H7 (cell line): ENCODE measurements around the gene DOP1A. TPM values are rescaled to one million over a fixed set of nuclear protein-coding genes. Genes with fewer than 3 reads are reported as not detected.

Source experiments
- DNase-seq: peaks from one replicate; pipeline ENCODE4 v3.0.0; 2012
- H3K27me3 ChIP-seq: 2 replicates; pipeline ENCODE4 v1.6.0; 2011; ENCODE audit warnings: mild to moderate bottlenecking, low read length; ENCODE audit not compliant: control insufficient read depth, insufficient read depth
- H3K36me3 ChIP-seq: replicated peaks from 2 replicates; pipeline ENCODE4 v1.5.1; 2011; ENCODE audit warnings: low read length; ENCODE audit not compliant: control insufficient read depth, insufficient read depth
- H3K4me3 ChIP-seq: 2 replicates; pipeline ENCODE4 v1.5.1; 2011; ENCODE audit warnings: low read depth, mild to moderate bottlenecking, control low read depth, low read length, moderate library complexity; ENCODE audit not compliant: insufficient read depth
- total RNA-seq: library from RNA; depleted of rRNA; stranded (reverse); fragments of >200 nt; shearing (Covaris generic); gene quantifications from 2 replicates; pipeline ENCODE4 v1.2.3, GENCODE V29; 2014

Gene DOP1A
- total RNA-seq, 1 experiment from 2014 or later = 10.2 TPM

- Histone ChIP-seq H3K4me3 (no peak overlapping the region), H3K36me3 (no peaks in the 10 kb centered on the region), H3K27me3 (no peaks in the 10 kb centered on the region)
- no peak for DNase-seq
These were observed 31.1 kb downstream of the DOP1A start for GRCh38 chr6:83098589-83098988.

DNA sequence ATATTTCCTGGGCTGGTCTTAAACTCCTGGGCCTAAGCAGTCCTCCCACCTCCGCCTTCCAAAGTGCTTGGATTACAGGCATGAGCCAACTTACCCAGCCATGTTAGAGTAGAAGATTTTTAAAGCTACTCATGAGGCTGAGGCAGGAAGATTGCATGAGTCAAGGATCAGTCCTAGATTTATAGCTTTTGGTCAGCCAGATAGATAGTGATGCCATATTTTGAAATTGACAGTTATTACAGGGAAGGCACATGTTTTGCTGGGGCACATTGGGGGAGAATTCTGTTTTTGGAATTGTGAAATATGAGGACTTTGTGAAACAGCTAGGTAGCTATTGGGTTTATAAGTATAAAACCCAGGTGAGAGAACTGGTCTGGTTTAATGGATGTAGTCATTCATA, 40.9 kb downstream of the DOP1A start:
- no peak for DNase-seq
- Histone ChIP-seq H3K4me3 (no peak overlapping the region), H3K36me3 (no peaks in the 10 kb centered on the region), H3K27me3 (no peaks in the 10 kb centered on the region)

DNA sequence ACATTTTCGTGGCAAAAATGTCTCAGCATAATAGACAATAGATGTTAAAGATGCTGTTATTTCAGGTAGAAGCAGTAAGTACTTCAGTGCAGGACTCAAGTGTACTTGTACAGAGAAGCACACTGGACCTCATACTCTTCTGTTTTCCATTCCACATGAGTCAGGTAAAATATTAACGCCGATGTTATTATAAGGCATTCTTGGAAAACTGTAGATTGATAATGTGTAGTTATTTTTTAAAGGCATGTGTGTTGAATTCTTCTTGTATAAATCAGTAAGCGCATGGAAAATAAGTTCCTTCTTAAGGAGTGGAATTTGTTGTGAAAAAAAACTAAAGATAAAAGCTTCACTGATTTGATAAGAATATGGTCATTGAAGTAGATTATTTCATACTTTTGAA, 45.8 kb downstream of the DOP1A start:
- no peak overlapping the region for H3K4me3 ChIP-seq
- no peaks in the 10 kb centered on the region for H3K36me3 ChIP-seq

DNA sequence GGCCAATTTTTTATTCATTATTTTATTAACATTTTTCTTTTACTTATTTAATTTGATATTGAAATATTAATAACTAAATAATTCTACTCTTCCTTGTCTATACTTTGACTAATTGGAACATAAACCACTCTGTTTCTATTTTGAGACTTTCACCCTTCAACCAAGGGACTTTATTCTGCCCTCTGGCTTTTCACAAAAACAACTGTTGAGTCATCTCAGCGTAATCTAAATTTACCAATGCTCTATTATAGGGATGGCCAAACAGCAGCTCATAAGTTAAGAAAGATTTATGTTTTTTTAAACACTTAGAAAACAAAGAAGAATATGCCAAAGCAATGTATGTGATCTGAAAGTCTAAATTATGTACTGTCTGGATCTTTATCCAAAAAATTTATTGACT, 46.7 kb downstream of the DOP1A start:
- H3K36me3 ChIP-seq = no peaks in the 10 kb centered on the region
- H3K27me3 ChIP-seq = no peaks in the 10 kb centered on the region
- no peak overlapping the region for H3K4me3 ChIP-seq
- no peak for DNase-seq

More for the DNA sequence above, 45.8 kb downstream of the DOP1A start:
- no peaks in the 10 kb centered on the region for H3K27me3 ChIP-seq
- no peak for DNase-seq

- no peaks in the 10 kb centered on the region for H3K27me3 ChIP-seq
- no peak overlapping the region for H3K4me3 ChIP-seq
- H3K36me3 ChIP-seq = no peaks in the 10 kb centered on the region
- no peak for DNase-seq
These were observed 50.3 kb downstream of the DOP1A start for GRCh38 chr6:83117802-83118201.

DNA sequence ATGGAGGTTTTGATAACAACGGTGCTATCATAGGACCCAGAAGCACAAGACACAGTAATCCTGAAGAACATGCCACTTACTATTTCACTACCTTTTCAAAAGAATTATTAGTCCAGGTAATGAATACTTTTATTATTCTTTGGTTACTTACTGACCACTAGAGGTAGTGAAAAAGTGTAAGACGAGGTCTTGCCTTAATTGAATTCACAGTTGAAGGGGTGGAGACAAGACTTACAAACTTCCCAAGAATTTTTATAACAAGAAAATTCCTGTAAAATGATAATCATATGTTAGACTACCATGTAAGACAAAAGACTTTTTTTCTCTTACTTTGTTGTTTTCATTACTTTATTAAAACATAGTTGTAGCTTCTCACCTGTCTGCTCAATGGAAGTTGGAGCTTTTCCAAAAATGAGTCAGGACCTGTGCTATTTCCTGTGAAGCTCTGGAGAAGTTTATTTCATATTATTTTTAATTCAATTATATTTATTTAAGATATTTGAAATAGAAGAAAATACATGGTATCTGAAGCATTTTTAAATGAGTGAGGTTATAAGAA, 52.4 kb downstream of the DOP1A start:
- H3K36me3 ChIP-seq = 0 out of 2 replicates have a peak, but pooled peaks cover 2% of the 10 kb centered on the region
- DNase-seq = no peak
- H3K4me3 ChIP-seq = no peak overlapping the region
- H3K27me3 ChIP-seq = no peaks in the 10 kb centered on the region

DNA sequence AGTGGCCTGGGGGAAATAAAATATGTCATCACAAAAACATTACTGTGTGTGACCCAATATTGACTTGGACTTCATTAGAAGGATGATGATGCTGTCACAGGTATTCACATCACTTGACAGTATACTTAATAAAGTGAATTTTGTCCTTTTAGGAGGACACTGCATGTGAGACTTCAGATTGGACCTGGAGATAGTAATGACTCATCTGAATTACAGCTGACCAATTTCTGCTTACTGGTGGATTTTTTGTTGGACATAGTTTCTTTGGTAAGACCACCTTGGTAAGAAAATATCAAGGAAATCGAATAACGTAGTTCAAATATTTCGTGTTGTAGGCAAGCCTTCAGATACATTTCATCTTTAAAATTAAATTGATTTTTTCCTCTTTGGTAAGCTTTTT, 57.1 kb downstream of the DOP1A start:
- Histone ChIP-seq H3K27me3 (no peaks in the 10 kb centered on the region), H3K4me3 (no peak overlapping the region), H3K36me3 (peaks cover 2% of the 10 kb centered on the region; the same call in 1 of the 2 replicates)
- DNase-seq = no peak

- peaks cover 3% of the 10 kb centered on the region; the same call in 1 of the 2 replicates for H3K36me3 ChIP-seq
- H3K27me3 ChIP-seq = no peaks in the 10 kb centered on the region
- H3K4me3 ChIP-seq = no peak overlapping the region
- DNase-seq = no peak
These were observed 58.0 kb downstream of the DOP1A start for GRCh38 chr6:83125425-83125824.

DNA sequence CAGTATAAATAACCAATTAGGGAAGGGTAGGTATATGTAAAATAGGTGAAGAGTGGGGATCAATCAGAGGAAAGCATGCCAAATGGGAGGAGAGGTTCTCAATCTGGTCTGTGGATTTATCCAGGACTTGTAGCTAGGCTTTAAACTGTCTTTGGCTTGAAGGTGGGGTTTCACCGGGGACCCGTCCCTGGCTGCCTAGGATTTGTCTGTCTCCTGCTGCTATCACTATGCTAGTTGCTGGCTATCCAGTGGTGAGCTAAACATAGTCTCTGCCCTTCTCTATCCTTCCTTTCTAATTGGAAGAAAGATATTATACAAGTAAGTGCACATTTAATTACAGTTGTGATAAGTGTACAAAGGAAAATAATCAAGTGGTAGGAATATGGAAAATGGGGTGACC, 58.8 kb downstream of the DOP1A start:
- Histone ChIP-seq H3K36me3 (peaks cover 3% of the 10 kb centered on the region; the same call in 1 of the 2 replicates), H3K4me3 (no peak overlapping the region), H3K27me3 (no peaks in the 10 kb centered on the region)
- DNase-seq = no peak

- H3K36me3 ChIP-seq = peaks cover 3% of the 10 kb centered on the region; the same call in 1 of the 2 replicates
- no peak overlapping the region for H3K4me3 ChIP-seq
- no peaks in the 10 kb centered on the region for H3K27me3 ChIP-seq
- no peak for DNase-seq
These were observed 59.3 kb downstream of the DOP1A start for GRCh38 chr6:83126807-83127206.

DNA sequence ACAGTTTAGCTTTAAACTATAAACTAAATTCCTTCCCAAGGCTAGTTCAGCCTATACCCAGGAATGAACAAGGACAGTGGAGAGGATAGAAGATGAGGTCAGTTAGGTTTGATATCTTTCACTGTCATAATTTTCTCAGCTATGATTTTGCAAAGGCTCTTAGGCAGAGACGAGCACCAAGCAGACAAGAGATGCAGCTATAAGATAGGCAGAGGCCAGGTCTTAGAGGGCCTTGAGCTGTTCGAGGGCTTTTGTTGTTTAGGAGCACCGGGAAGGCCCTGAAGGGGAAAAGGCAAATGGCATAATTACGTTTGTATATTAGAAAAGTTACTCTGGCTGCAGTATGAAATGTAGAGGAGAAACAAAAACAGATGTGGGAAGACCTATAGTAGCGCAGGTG, 59.8 kb downstream of the DOP1A start:
- DNase-seq = no peak
- Histone ChIP-seq H3K4me3 (no peak overlapping the region), H3K27me3 (no peaks in the 10 kb centered on the region), H3K36me3 (peaks cover 3% of the 10 kb centered on the region; the same call in 1 of the 2 replicates)

GRCh38 chr6:83127976-83128375, 60.5 kb downstream of the DOP1A start:
- H3K36me3 ChIP-seq = peaks cover 3% of the 10 kb centered on the region; the same call in 1 of the 2 replicates
- H3K27me3 ChIP-seq = no peaks in the 10 kb centered on the region
- H3K4me3 ChIP-seq = no peak overlapping the region
- DNase-seq = no peak

- no peaks in the 10 kb centered on the region for H3K27me3 ChIP-seq
- H3K4me3 ChIP-seq = no peak overlapping the region
- H3K36me3 ChIP-seq = peaks cover 1% of the 10 kb centered on the region; the same call in 1 of the 2 replicates
- no peak for DNase-seq
These were observed 64.7 kb downstream of the DOP1A start for GRCh38 chr6:83132121-83132520.

- no peak for DNase-seq
- no peak overlapping the region for H3K4me3 ChIP-seq
- peaks cover 2% of the 10 kb centered on the region for H3K36me3 ChIP-seq
- no peaks in the 10 kb centered on the region for H3K27me3 ChIP-seq
These were observed 70.7 kb downstream of the DOP1A start for GRCh38 chr6:83138118-83138722.

- H3K36me3 ChIP-seq = peaks cover 2% of the 10 kb centered on the region
- DNase-seq = no peak
- no peak overlapping the region for H3K4me3 ChIP-seq
- H3K27me3 ChIP-seq = no peaks in the 10 kb centered on the region
These were observed 71.3 kb downstream of the DOP1A start for GRCh38 chr6:83138758-83139157.
